AG04450 (cell line): Measurements from ENCODE around the gene BTG1. TPM values are rescaled to one million over a fixed set of nuclear protein-coding genes. Genes with fewer than 3 reads are reported as not detected.
"Not testable (repeated sequence)": the region's sequence is repeated elsewhere in the genome, so short reads cannot be mapped to it uniquely, and the experiment has no call there.

Source experiments
- CTCF ChIA-PET: fragments of 300-600, 350-600 bp; formaldehyde crosslinking; extraction: SDS; loops from one replicate; lab custom pipeline; 2022; ENCODE audit warnings: antibody characterized with exemption, inconsistent platforms; lab: Charles Lee
- POLR2A ChIA-PET: fragments of 350-600 bp; formaldehyde crosslinking; extraction: SDS; loops from one replicate; lab custom pipeline; 2021; ENCODE audit warnings: antibody characterized with exemption, inconsistent platforms; lab: Yijun Ruan, JAX
- DNase-seq: peaks from one replicate; pipeline ENCODE4 v3.0.0-alpha.2; 2011; ENCODE audit warnings: low read depth, low spot score
- H3K27ac ChIP-seq: one replicate; pipeline ENCODE4 v1.5.1; 2012; ENCODE audit warnings: low read depth, low read length, control low read depth
- H3K27me3 ChIP-seq: one replicate; pipeline ENCODE4 v1.6.0; 2012; ENCODE audit warnings: low read length; ENCODE audit not compliant: control insufficient read depth, insufficient read depth
- H3K4me3 ChIP-seq: 2 replicates; pipeline ENCODE4 v1.5.1; 2011; ENCODE audit warnings: mild to moderate bottlenecking, low read depth, low read length, control low read depth
- H3K9me3 ChIP-seq: 2 replicates; pipeline ENCODE4 v1.5.1; 2012; ENCODE audit warnings: low read length; ENCODE audit not compliant: control insufficient read depth, insufficient read depth
- CTCF ChIP-seq: IDR thresholded peaks from 2 replicates; pipeline ENCODE4 v1.5.1; 2011; ENCODE audit warnings: low read depth, low read length, control low read depth, inconsistent platforms
- polyA plus RNA-seq: library from polyadenylated mRNA; depleted of rRNA; stranded (reverse); fragments of >200 nt; gene quantifications from 2 replicates; pipeline ENCODE4 v1.2.3, GENCODE V29; 2011
- small RNA-seq: library from RNA; depleted of rRNA; stranded (forward); fragments of <200 nt; gene quantifications from one replicate; pipeline ENCODE3, GENCODE V24; 2012; ENCODE audit warnings: low read depth; ENCODE audit not compliant: insufficient read length

BTG1 gene
- polyA plus RNA-seq, 1 experiment: 89.7 TPM

GRCh38 chr12:92098594-92099380 is 46.9 kb downstream of the BTG1 start:
- ChIA-PET CTCF (interaction anchor here (1.0 kb wide), 1 partner anchor 717 kb away, joined by 4 read pairs; no protein-coding TSS in a partner anchor), POLR2A (no interaction called here)
- no peak for TF ChIP-seq CTCF
- Histone ChIP-seq H3K4me3 (no peak overlapping the region), H3K27ac (no peak overlapping the region), H3K27me3 (no peaks in the 10 kb centered on the region), H3K9me3 (no peaks in the 10 kb centered on the region; the same call in 1 of the 2 replicates)
- no peak for DNase-seq

GRCh38 chr12:92096346-92097136 is 49.1 kb downstream of the BTG1 start:
- no peak overlapping the region for H3K27ac ChIP-seq
- H3K27me3 ChIP-seq: no peaks in the 10 kb centered on the region
- H3K4me3 ChIP-seq: no peak overlapping the region
- ChIA-PET POLR2A (no interaction called here), CTCF (interaction anchor here (0.7 to 1.2 kb wide), 4 partner anchors 10 to 874 kb away, joined by 3 read pairs; no protein-coding TSS in a partner anchor)
- no peak for TF ChIP-seq CTCF
- no peaks in the 10 kb centered on the region; the same call in 1 of the 2 replicates for H3K9me3 ChIP-seq
- no peak for DNase-seq

GRCh38 chr12:92094751-92095161 is 50.9 kb downstream of the BTG1 start:
- Histone ChIP-seq H3K27ac (no peak overlapping the region), H3K4me3 (no peak overlapping the region), H3K27me3 (no peaks in the 10 kb centered on the region), H3K9me3 (no peaks in the 10 kb centered on the region)
- ChIA-PET POLR2A (interaction anchor here (0.6 kb wide), 1 partner anchor 42 kb away, joined by 3 read pairs; no protein-coding TSS in a partner anchor), CTCF (no interaction called here)
- no peak for DNase-seq
- 0 out of 2 replicates have a peak, but pooled peaks have one; percentile 21 for TF ChIP-seq CTCF

GRCh38 chr12:92094301-92094700 is 51.3 kb downstream of the BTG1 start:
- ChIA-PET POLR2A (interaction anchor here (0.6 to 1.0 kb wide), 2 partner anchors 42 to 167 kb away, joined by 3 read pairs; no protein-coding TSS in a partner anchor), CTCF (interaction anchor here (0.6 kb wide), 2 partner anchors 181 to 433 kb away, joined by 4 to 8 read pairs; no protein-coding TSS in a partner anchor)
- not testable (repeated sequence) for H3K27ac ChIP-seq, H3K4me3 ChIP-seq, H3K9me3 ChIP-seq, DNase-seq, H3K27me3 ChIP-seq

Small RNA genes lying within 50 kb of the gene (small RNA-seq; reads per million reads assigned to genes)
- gene RF00019: not detected
